Mesendoderm (in vitro differentiated cells): ENCODE data around the gene CCSER1.
"Not testable (repeated sequence)": the region's sequence is repeated elsewhere in the genome, so short reads cannot be mapped to it uniquely, and the experiment has no call there.

Experiments used
- DNase-seq: peaks from one replicate; pipeline ENCODE4 v3.0.0; 2013
- H2AK5ac ChIP-seq: 2 replicates; pipeline ENCODE4 v1.6.1; 2013; ENCODE audit warnings: low read length, inconsistent platforms
- H2BK120ac ChIP-seq: 2 replicates; pipeline ENCODE4 v1.6.1; 2013; ENCODE audit warnings: low read depth, mild to moderate bottlenecking, low read length, moderate library complexity, mixed read lengths
- H2BK15ac ChIP-seq: replicated peaks from 2 replicates; pipeline ENCODE4 v1.6.1; 2013; ENCODE audit warnings: low read depth, mild to moderate bottlenecking, moderate library complexity
- H2BK5ac ChIP-seq: 2 replicates; pipeline ENCODE4 v1.6.1; 2013; ENCODE audit warnings: low read length, inconsistent platforms
- H3K18ac ChIP-seq: 2 replicates; pipeline ENCODE4 v1.6.1; 2013; ENCODE audit warnings: mild to moderate bottlenecking, low read length, mixed read lengths
- H3K23ac ChIP-seq: one replicate; pipeline ENCODE4 v1.6.1; 2013; ENCODE audit warnings: low read length
- H3K27ac ChIP-seq: 2 replicates; pipeline ENCODE4 v1.5.1; 2013; ENCODE audit warnings: low read depth, mild to moderate bottlenecking, inconsistent platforms, low read length, moderate library complexity
- H3K27me3 ChIP-seq: 2 replicates; pipeline ENCODE4 v1.6.1; 2013; ENCODE audit warnings: low read length, control low read depth, mild to moderate bottlenecking, inconsistent platforms; ENCODE audit not compliant: insufficient read depth, poor library complexity
- H3K36me3 ChIP-seq: 2 replicates; pipeline ENCODE4 v1.6.1; 2013; ENCODE audit warnings: low read length, inconsistent platforms; ENCODE audit not compliant: control insufficient read depth, insufficient read depth
- H3K4ac ChIP-seq: one replicate; pipeline ENCODE4 v1.6.1; 2013; ENCODE audit warnings: low read depth, mild to moderate bottlenecking, low read length, moderate library complexity
- H3K4me1 ChIP-seq: 2 replicates; pipeline ENCODE4 v1.6.1; 2013; ENCODE audit warnings: low read depth, low read length, inconsistent platforms; ENCODE audit not compliant: control insufficient read depth
- H3K4me2 ChIP-seq: 2 replicates; pipeline ENCODE4 v1.6.1; 2013; ENCODE audit warnings: low read length
- H3K4me3 ChIP-seq: 2 replicates; pipeline ENCODE4 v1.5.1; 2013; ENCODE audit warnings: mild to moderate bottlenecking, low read length
- H3K56ac ChIP-seq: one replicate; pipeline ENCODE4 v1.6.1; 2013; ENCODE audit warnings: low read length
- H3K79me1 ChIP-seq: 2 replicates; pipeline ENCODE4 v1.6.1; 2013; ENCODE audit warnings: low read length, inconsistent platforms
- H3K79me2 ChIP-seq: 2 replicates; pipeline ENCODE4 v1.6.1; 2013; ENCODE audit warnings: mild to moderate bottlenecking, low read length; ENCODE audit not compliant: control insufficient read depth, insufficient read depth
- H3K9ac ChIP-seq: 2 replicates; pipeline ENCODE4 v1.6.1; 2013; ENCODE audit warnings: low read length, inconsistent platforms
- H4K5ac ChIP-seq: one replicate; pipeline ENCODE4 v1.6.1; 2013; ENCODE audit warnings: low read length
- H4K8ac ChIP-seq: one replicate; pipeline ENCODE4 v1.6.1; 2013; ENCODE audit warnings: low read depth, mild to moderate bottlenecking, control low read depth, low read length, moderate library complexity
- WGBS: extraction: QIAGEN DNeasy Blood & Tissue Kit; methylation state at CpG from one replicate; pipeline ENCODE4 v1.1.7; 2013; ENCODE audit warnings: low lambda C conversion rate, missing lambda C conversion rate; ENCODE audit not compliant: insufficient coverage; ENCODE audit errors: extremely low coverage; 5-methylcytosine and 5-hydroxymethylcytosine counted together

The CCSER1 gene

DNA sequence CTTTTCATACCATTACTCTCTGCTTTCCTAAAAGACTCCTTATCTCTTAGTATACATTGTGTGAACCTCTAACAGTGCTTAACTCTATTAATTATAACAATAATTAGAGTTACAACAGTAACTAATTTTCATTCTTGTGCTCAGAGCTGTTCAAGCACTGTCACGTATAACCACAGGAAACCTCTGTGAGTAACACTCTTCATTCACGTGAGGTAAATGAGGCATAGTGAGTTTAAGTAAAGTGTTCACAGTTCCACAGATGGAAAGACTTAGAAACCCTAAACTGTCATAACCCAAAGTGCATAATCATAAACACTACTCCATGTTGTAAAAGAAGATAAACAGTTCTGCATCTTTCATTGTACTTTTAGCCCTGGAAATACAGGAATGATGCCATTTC is 222.4 kb downstream of the CCSER1 start:
- Histone ChIP-seq H3K4ac (no peak overlapping the region), H2BK120ac (no peak overlapping the region), H3K4me1 (no peaks in the 10 kb centered on the region), H2BK5ac (no peak overlapping the region), H3K9ac (no peak overlapping the region), H3K23ac (no peak overlapping the region), H3K79me1 (no peaks in the 10 kb centered on the region), H2BK15ac (no peak overlapping the region), H3K36me3 (no peaks in the 10 kb centered on the region), H3K27me3 (no peaks in the 10 kb centered on the region), H4K5ac (no peak overlapping the region), H3K4me3 (no peak overlapping the region), H3K27ac (no peak overlapping the region), H3K18ac (no peak overlapping the region), H3K56ac (no peak overlapping the region), H3K4me2 (no peak overlapping the region), H2AK5ac (no peak overlapping the region), H3K79me2 (no peaks in the 10 kb centered on the region), H4K8ac (no peak overlapping the region)
- no peak for DNase-seq
- no CpG with 5 or more reads among the region's 2 CpGs for WGBS

GRCh38 chr4:90357117-90357710 is 230.0 kb downstream of the CCSER1 start:
- Histone ChIP-seq H3K18ac (no peak overlapping the region), H4K5ac (no peak overlapping the region), H2BK15ac (no peak overlapping the region), H3K4ac (no peak overlapping the region), H3K27ac (no peak overlapping the region), H3K9ac (no peak overlapping the region), H3K4me2 (no peak overlapping the region), H3K23ac (no peak overlapping the region), H3K79me1 (no peaks in the 10 kb centered on the region), H2AK5ac (no peak overlapping the region), H2BK120ac (no peak overlapping the region), H2BK5ac (no peak overlapping the region), H4K8ac (no peak overlapping the region), H3K27me3 (no peaks in the 10 kb centered on the region), H3K4me1 (no peaks in the 10 kb centered on the region), H3K79me2 (no peaks in the 10 kb centered on the region), H3K56ac (no peak overlapping the region), H3K36me3 (no peaks in the 10 kb centered on the region), H3K4me3 (no peak overlapping the region)
- peak; percentile 69 for DNase-seq
- no CpG with 5 or more reads among the region's 3 CpGs for WGBS

- H3K4ac ChIP-seq = no peak overlapping the region
- no peaks in the 10 kb centered on the region for H3K79me2 ChIP-seq
Measured at GRCh38 chr4:90375081-90375480, 247.9 kb downstream of the CCSER1 start.

DNA sequence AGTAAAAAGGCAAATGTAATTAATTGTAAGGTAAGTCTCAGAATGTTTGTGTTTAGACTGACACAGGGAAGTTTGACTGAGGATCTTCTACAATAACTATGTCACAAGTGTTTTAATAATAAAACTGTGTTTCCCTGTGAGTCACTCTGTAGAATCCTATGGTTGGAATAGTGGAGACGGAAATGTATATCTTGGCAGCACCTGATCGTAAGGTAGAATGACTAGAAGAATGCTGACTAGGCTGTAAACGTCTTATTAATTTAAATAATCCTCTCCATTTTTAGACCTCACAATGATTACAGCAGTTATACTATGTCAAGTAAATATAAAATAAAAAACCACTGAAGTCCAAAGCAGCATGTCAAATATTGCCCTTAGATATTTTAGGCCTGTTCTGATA is 266.0 kb downstream of the CCSER1 start:
- Histone ChIP-seq H3K4me1 (no peaks in the 10 kb centered on the region), H2BK5ac (no peak overlapping the region), H3K4me3 (no peak overlapping the region), H3K27ac (no peak overlapping the region), H3K4ac (no peak overlapping the region), H3K36me3 (no peaks in the 10 kb centered on the region), H3K79me2 (no peaks in the 10 kb centered on the region), H4K8ac (no peak overlapping the region), H3K9ac (no peak overlapping the region), H2BK15ac (no peak overlapping the region), H3K27me3 (no peaks in the 10 kb centered on the region), H4K5ac (no peak overlapping the region), H3K18ac (no peak overlapping the region), H3K23ac (no peak overlapping the region), H3K4me2 (no peak overlapping the region), H2BK120ac (no peak overlapping the region), H3K79me1 (no peaks in the 10 kb centered on the region), H2AK5ac (no peak overlapping the region), H3K56ac (no peak overlapping the region)
- WGBS = no CpG with 5 or more reads among the region's 3 CpGs
- DNase-seq = no peak

More at GRCh38 chr4:90375081-90375480, 247.9 kb downstream of the CCSER1 start:
- Histone ChIP-seq H3K23ac (no peak overlapping the region), H4K5ac (no peak overlapping the region), H2BK120ac (no peak overlapping the region), H3K36me3 (no peaks in the 10 kb centered on the region), H4K8ac (no peak overlapping the region), H3K4me3 (no peak overlapping the region), H2AK5ac (no peak overlapping the region), H3K4me2 (no peak overlapping the region), H3K4me1 (no peaks in the 10 kb centered on the region), H3K27me3 (no peaks in the 10 kb centered on the region), H2BK5ac (no peak overlapping the region), H3K56ac (no peak overlapping the region), H3K27ac (no peak overlapping the region), H3K79me1 (no peaks in the 10 kb centered on the region), H3K18ac (no peak overlapping the region), H3K9ac (no peak overlapping the region), H2BK15ac (no peak overlapping the region)
- no CpG with 5 or more reads among the region's 2 CpGs for WGBS
- no peak for DNase-seq

DNA sequence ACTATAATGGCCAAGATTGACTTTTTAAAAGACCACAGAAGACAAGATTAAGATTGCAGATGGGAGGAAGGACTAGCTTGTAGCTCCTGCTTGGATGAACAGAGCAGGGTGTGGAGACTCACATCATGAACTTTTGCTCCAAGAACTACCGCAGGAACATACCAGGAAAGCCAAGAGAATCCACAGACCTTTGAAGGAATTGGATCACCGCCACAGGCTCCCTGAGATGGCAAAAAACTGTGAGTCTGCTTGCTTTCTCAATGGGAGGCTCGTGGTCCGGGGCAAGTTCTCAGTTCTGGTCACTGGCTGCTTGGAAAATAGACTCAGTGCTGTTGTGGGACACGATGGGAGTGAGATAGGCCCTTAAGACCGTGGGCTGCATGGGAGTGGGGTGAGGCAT is 276.6 kb downstream of the CCSER1 start:
- WGBS = no CpG with 5 or more reads among the region's 6 CpGs
- no peak overlapping the region for H3K23ac ChIP-seq
- H3K27ac ChIP-seq = no peak overlapping the region
- H3K9ac ChIP-seq = no peak overlapping the region
- no peak overlapping the region for H2BK5ac ChIP-seq
- no peaks in the 10 kb centered on the region for H3K27me3 ChIP-seq
- H4K8ac ChIP-seq = no peak overlapping the region
- H3K79me1 ChIP-seq = no peaks in the 10 kb centered on the region
- H3K79me2 ChIP-seq = no peaks in the 10 kb centered on the region
- no peak overlapping the region for H3K18ac ChIP-seq
- no peak overlapping the region for H3K4ac ChIP-seq
- H2BK120ac ChIP-seq = no peak overlapping the region
- H3K36me3 ChIP-seq = no peaks in the 10 kb centered on the region
- no peak for DNase-seq
- no peak overlapping the region for H3K56ac ChIP-seq
- no peaks in the 10 kb centered on the region for H3K4me1 ChIP-seq
- H3K4me2 ChIP-seq = no peak overlapping the region
- no peak overlapping the region for H4K5ac ChIP-seq
- H2AK5ac ChIP-seq = no peak overlapping the region
- no peak overlapping the region for H3K4me3 ChIP-seq
- no peak overlapping the region for H2BK15ac ChIP-seq

DNA sequence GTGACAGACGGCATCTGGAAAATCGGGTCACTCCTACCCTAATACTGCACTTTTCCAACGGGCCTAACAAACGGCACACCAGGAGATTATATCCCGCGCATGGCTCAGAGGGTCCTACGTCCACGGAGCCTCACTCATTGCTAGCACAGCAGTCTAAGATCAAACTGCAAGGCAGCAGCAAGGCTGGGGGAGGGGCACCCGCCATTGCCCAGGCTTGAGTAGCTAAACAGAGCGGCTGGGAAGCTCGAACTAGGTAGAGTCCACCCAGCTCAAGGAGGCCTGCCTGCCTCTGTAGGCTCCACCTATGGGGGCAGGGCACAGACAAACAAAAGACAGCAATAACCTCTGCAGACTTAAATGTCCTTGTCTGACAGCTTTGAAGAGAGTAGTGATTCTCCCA is 280.7 kb downstream of the CCSER1 start:
- DNase-seq, H4K5ac ChIP-seq, H3K79me2 ChIP-seq, H3K18ac ChIP-seq, H4K8ac ChIP-seq, H3K56ac ChIP-seq, H3K27me3 ChIP-seq, H3K4me2 ChIP-seq, H3K4ac ChIP-seq, H3K4me3 ChIP-seq, H2AK5ac ChIP-seq, H3K23ac ChIP-seq, H3K79me1 ChIP-seq, H3K27ac ChIP-seq, H3K36me3 ChIP-seq, H2BK15ac ChIP-seq, H3K9ac ChIP-seq, H3K4me1 ChIP-seq, H2BK5ac ChIP-seq, H2BK120ac ChIP-seq: not testable (repeated sequence)
- WGBS = no CpG with 5 or more reads among the region's 11 CpGs
